Gastrocnemius medialis (tissue), 4 donors: ENCODE data around the gene CHCHD1. TPM values are rescaled to one million over a fixed set of nuclear protein-coding genes. Genes with fewer than 3 reads are reported as not detected.

Experiments used
- ATAC-seq, 2 donors: fragments of 150-250 bp; one replicate each; pipeline ENCODE4 v1.9.1; 2016
- DNase-seq, 2 donors: peaks; one replicate each; pipeline ENCODE4 v3.0.0-alpha.2; 2019
- H3K27ac ChIP-seq, 4 donors: fragments of 200-600 bp; sonication (generic); 1 replicate in 1 of 4; 2 replicates in 3 of 4; pipeline ENCODE4 v1.5.1; 2016 to 2018; ENCODE audit warnings: mild to moderate bottlenecking in 2 of 4, moderate library complexity in 1 of 4
- H3K27me3 ChIP-seq, 3 donors: fragments of 200-600 bp; sonication (generic) in 2 of 3; 1 replicate in 1 of 3; 2 replicates in 2 of 3; pipeline versions ENCODE4 v1.5.1 to v1.6.0; 2016 to 2019; ENCODE audit warnings: mild to moderate bottlenecking in 1 of 3, moderate library complexity in 1 of 3
- H3K36me3 ChIP-seq, 2 donors: fragments of 200-600 bp; sonication (generic) in 1 of 2; one replicate each; pipeline ENCODE4 v1.5.1; 2017 to 2018
- H3K4me1 ChIP-seq, 2 donors: fragments of 200-600 bp; sonication (generic) in 1 of 2; one replicate each; pipeline ENCODE4 v1.5.1; 2016 to 2017; ENCODE audit warnings: mild to moderate bottlenecking in 2 of 2
- H3K4me3 ChIP-seq, 4 donors: fragments of 200-600 bp; sonication (generic) in 3 of 4; 1 replicate in 1 of 4; 2 replicates in 3 of 4; pipeline ENCODE4 v1.5.1; 2016 to 2019; ENCODE audit warnings: mild to moderate bottlenecking in 2 of 4
- H3K9me3 ChIP-seq, 3 donors: fragments of 200-600 bp; sonication (generic) in 2 of 3; 1 replicate in 1 of 3; 2 replicates in 2 of 3; pipeline ENCODE4 v1.5.1; 2016 to 2019
- CTCF ChIP-seq, 5 experiments: fragments of 450-650 bp in 3 of 5; fragments of 200-600 bp in 2 of 5; sonication (generic) in 2 of 5; IDR thresholded peaks in 4 of 5; conservative IDR thresholded peaks in 1 of 5; 1 replicate in 4 of 5; 2 replicates in 1 of 5; pipeline ENCODE4 v1.5.1; 2016 to 2019; ENCODE audit warnings: antibody characterized with exemption in 5 of 5, mild to moderate bottlenecking in 3 of 5, moderate library complexity in 3 of 5
- POLR2A ChIP-seq, 2 donors: fragments of 450-650 bp; IDR thresholded peaks; one replicate each; pipeline ENCODE4 v1.6.1; 2017; ENCODE audit warnings: antibody characterized with exemption in 2 of 2, mild to moderate bottlenecking in 2 of 2, moderate library complexity in 2 of 2
- in situ Hi-C, 4 donors: fragments of 200-750 bp; cut with MboI; loops; one replicate each; pipeline versions ENCODE4 v1.15.0 to v1.8.0; 2017; ENCODE audit warnings: low sequenced_read_pairs in 4 of 4
- intact Hi-C: fragments of 100-400 bp; cut with DNase I; formaldehyde crosslinking; loops from one replicate; pipeline ENCODE4 v1.15.1; 2023; ENCODE audit warnings: low total_unique reads
- total RNA-seq, 4 donors: library from RNA; depleted of rRNA; stranded (reverse); fragments of >200 nt; gene quantifications; one replicate each; pipeline versions ENCODE4 v1.1.0 to v1.2.3, GENCODE V29; 2016

CHCHD1 gene
- total RNA-seq, 4 donors from 2014 or later = 25.3 to 41.8 (median 32.7) TPM

GRCh38 chr10:73788864-73789658 is 7.2 kb downstream of the CHCHD1 start:
- Histone ChIP-seq H3K9me3 (no peaks in the 10 kb centered on the region), H3K27me3 (no peaks in the 10 kb centered on the region), H3K36me3 (peaks cover 8 to 55% of the 10 kb centered on the region in 2 donors), H3K27ac (no peak overlapping the region), H3K4me3 (no peak overlapping the region), H3K4me1 (peaks cover 30 to 35% of the 10 kb centered on the region in 2 donors)
- ATAC-seq (no peak), DNase-seq (no peak)
- in situ Hi-C loops = no loop called here
- no peak for TF ChIP-seq POLR2A (IDR thresholded peaks at IDR 0.05)
- no peak for TF ChIP-seq CTCF (IDR thresholded peaks at IDR 0.05 in 4 of 5, conservative IDR thresholded peaks at IDR 0.05 in 1 of 5)
- intact Hi-C loops = loop anchor here (5.0 kb wide), 1 partner anchor 88 kb away; no protein-coding TSS in a partner anchor

- TF ChIP-seq CTCF (IDR thresholded peaks at IDR 0.05 in 4 of 5, conservative IDR thresholded peaks at IDR 0.05 in 1 of 5) (no peak), POLR2A (IDR thresholded peaks at IDR 0.05) (no peak)
Measured at GRCh38 chr10:73789659-73790055, 7.8 kb downstream of the CHCHD1 start.

GRCh38 chr10:73790886-73791625 is 9.2 kb downstream of the CHCHD1 start:
- Histone ChIP-seq H3K9me3 (no peaks in the 10 kb centered on the region), H3K4me3 (no peak overlapping the region), H3K4me1 (peaks cover 22 to 25% of the 10 kb centered on the region in 2 donors), H3K27ac (no peak overlapping the region), H3K36me3 (peaks cover 8 to 75% of the 10 kb centered on the region in 2 donors), H3K27me3 (no peaks in the 10 kb centered on the region)
- no peak for ATAC-seq
- DNase-seq = no peak
- in situ Hi-C loops = no loop called here
- intact Hi-C loops = no loop called here
- TF ChIP-seq CTCF (IDR thresholded peaks at IDR 0.05 in 4 of 5, conservative IDR thresholded peaks at IDR 0.05 in 1 of 5) (no peak), POLR2A (IDR thresholded peaks at IDR 0.05) (no peak)

More at GRCh38 chr10:73789659-73790055, 7.8 kb downstream of the CHCHD1 start:
- Histone ChIP-seq H3K4me3 (no peak overlapping the region), H3K36me3 (peaks cover 8 to 61% of the 10 kb centered on the region in 2 donors), H3K27me3 (no peaks in the 10 kb centered on the region), H3K4me1 (peaks cover 26 to 29% of the 10 kb centered on the region in 2 donors), H3K9me3 (no peaks in the 10 kb centered on the region), H3K27ac (no peak overlapping the region)
- ATAC-seq = no peak
- DNase-seq = no peak
- intact Hi-C loops = loop anchor here (5.0 kb wide), 1 partner anchor 88 kb away; no protein-coding TSS in a partner anchor
- in situ Hi-C loops = no loop called here

GRCh38 chr10:73791871-73792400 is 10.1 kb downstream of the CHCHD1 start:
- no peaks in the 10 kb centered on the region for H3K9me3 ChIP-seq
- no peaks in the 10 kb centered on the region for H3K27me3 ChIP-seq
- ATAC-seq (no peak), DNase-seq (no peak)
- in situ Hi-C loops (no loop called here), intact Hi-C loops (no loop called here)
- H3K4me3 ChIP-seq = no peak overlapping the region
- peaks cover 16 to 18% of the 10 kb centered on the region in 2 donors for H3K4me1 ChIP-seq
- peaks cover 8 to 84% of the 10 kb centered on the region in 2 donors for H3K36me3 ChIP-seq
- H3K27ac ChIP-seq = no peak overlapping the region
- TF ChIP-seq POLR2A (IDR thresholded peaks at IDR 0.05) = no peak
- no peak for TF ChIP-seq CTCF (IDR thresholded peaks at IDR 0.05 in 4 of 5, conservative IDR thresholded peaks at IDR 0.05 in 1 of 5)
